ENCODE measurements around the gene OR6F1. TPM values are rescaled to one million over a fixed set of nuclear protein-coding genes. Genes with fewer than 3 reads are reported as not detected.
"Not testable (repeated sequence)": the region's sequence is repeated elsewhere in the genome, so short reads cannot be mapped to it uniquely, and the experiment has no call there.

Gene OR6F1
- total RNA-seq: not detected in 2 replicates
- long read RNA-seq: 0 reads

GRCh38 chr1:247716546-247716945 lies at the start of gene OR6F1:
Gene OR6F1 (minus strand): TSS chr1:247716646. CDS start chr1:247712755, 3,891 bp downstream.
- no peaks in the 10 kb centered on the region for H3K4me1 Mint-ChIP-seq (ENCODE audit: low read depth)
- no peak within 1 kb of the TSS for H3K27ac Mint-ChIP-seq
- TF ChIP-seq, protein P1, sequence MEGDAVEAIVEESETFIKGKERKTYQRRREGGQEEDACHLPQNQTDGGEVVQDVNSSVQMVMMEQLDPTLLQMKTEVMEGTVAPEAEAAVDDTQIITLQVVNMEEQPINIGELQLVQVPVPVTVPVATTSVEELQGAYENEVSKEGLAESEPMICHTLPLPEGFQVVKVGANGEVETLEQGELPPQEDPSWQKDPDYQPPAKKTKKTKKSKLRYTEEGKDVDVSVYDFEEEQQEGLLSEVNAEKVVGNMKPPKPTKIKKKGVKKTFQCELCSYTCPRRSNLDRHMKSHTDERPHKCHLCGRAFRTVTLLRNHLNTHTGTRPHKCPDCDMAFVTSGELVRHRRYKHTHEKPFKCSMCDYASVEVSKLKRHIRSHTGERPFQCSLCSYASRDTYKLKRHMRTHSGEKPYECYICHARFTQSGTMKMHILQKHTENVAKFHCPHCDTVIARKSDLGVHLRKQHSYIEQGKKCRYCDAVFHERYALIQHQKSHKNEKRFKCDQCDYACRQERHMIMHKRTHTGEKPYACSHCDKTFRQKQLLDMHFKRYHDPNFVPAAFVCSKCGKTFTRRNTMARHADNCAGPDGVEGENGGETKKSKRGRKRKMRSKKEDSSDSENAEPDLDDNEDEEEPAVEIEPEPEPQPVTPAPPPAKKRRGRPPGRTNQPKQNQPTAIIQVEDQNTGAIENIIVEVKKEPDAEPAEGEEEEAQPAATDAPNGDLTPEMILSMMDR (IDR thresholded peaks at IDR 0.05; ENCODE audit: unreplicated experiment): no peak
- no peak within 1 kb of the TSS for H3K4me3 Mint-ChIP-seq (ENCODE audit: low read depth)
- H3K36me3 Mint-ChIP-seq (ENCODE audit: insufficient read depth): no peaks in the 10 kb centered on the region
- no peaks in the 10 kb centered on the region for H3K27me3 Mint-ChIP-seq
- no peak for DNase-seq (ENCODE audit: low spot score, unreplicated experiment)
- H3K9me3 Mint-ChIP-seq (ENCODE audit: low read depth): peaks cover 10% of the 10 kb centered on the region

GRCh38 chr1:247760456-247760855 lies 44.0 kb upstream of the OR6F1 start, which contains the start of gene OR1C1:
Gene OR1C1 (minus strand): TSS chr1:247760556. CDS start chr1:247758406, 2,150 bp downstream.
- Mint-ChIP-seq H3K4me3 (ENCODE audit: low read depth) (no peak within 1 kb of the TSS), H3K27me3 (no peaks in the 10 kb centered on the region), H3K4me1 (ENCODE audit: low read depth) (no peaks in the 10 kb centered on the region), H3K9me3 (ENCODE audit: low read depth) (peaks cover 20% of the 10 kb centered on the region), H3K36me3 (ENCODE audit: insufficient read depth) (no peaks in the 10 kb centered on the region), H3K27ac (no peak within 1 kb of the TSS)
- TF ChIP-seq, protein P1 (IDR thresholded peaks at IDR 0.05; ENCODE audit: unreplicated experiment): no peak
- no peak for DNase-seq (ENCODE audit: low spot score, unreplicated experiment)

DNA sequence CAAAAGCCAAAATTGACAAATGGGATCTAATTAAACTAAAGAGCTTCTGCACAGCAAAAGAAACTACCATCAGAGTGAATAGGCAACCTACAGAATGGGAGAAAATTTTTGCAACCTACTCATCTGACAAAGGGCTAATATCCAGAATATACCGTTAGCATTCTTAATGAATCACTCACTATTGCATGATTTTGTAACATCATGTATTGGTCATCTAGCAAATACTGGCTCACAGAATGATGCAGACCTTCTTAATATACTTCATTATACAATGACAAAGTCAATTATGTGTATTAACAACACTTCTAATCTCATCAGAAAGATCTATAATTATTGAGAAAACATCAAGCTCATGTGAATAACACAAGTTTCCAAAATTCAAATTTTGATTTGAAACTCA lies 37.9 kb upstream of the OR6F1 start:
- peaks cover 30% of the 10 kb centered on the region for H3K9me3 Mint-ChIP-seq (ENCODE audit: low read depth)
- H3K27me3 Mint-ChIP-seq; H3K4me1 Mint-ChIP-seq (ENCODE audit: low read depth); H3K27ac Mint-ChIP-seq; H3K36me3 Mint-ChIP-seq (ENCODE audit: insufficient read depth); H3K4me3 Mint-ChIP-seq (ENCODE audit: low read depth); DNase-seq (ENCODE audit: low spot score, unreplicated experiment): not testable (repeated sequence)

- no peaks in the 10 kb centered on the region for H3K36me3 Mint-ChIP-seq (ENCODE audit: insufficient read depth)
- no peak for DNase-seq (ENCODE audit: low spot score, unreplicated experiment)
- H3K27me3 Mint-ChIP-seq: no peaks in the 10 kb centered on the region
- TF ChIP-seq, protein P1 (IDR thresholded peaks at IDR 0.05; ENCODE audit: unreplicated experiment): no peak
- H3K9me3 Mint-ChIP-seq (ENCODE audit: low read depth): peaks cover 21% of the 10 kb centered on the region
- H3K27ac Mint-ChIP-seq: no peak overlapping the region
- no peaks in the 10 kb centered on the region for H3K4me1 Mint-ChIP-seq (ENCODE audit: low read depth)
- H3K4me3 Mint-ChIP-seq (ENCODE audit: low read depth): no peak overlapping the region
These were observed 33.4 kb upstream of the OR6F1 start for GRCh38 chr1:247749870-247750269.

GRCh38 chr1:247748041-247748440 lies 31.6 kb upstream of the OR6F1 start, which contains the start of gene OR14A2:
Gene OR14A2 (minus strand): TSS chr1:247748141.
- peaks cover 25% of the 10 kb centered on the region for H3K9me3 Mint-ChIP-seq (ENCODE audit: low read depth)
- no peak within 1 kb of the TSS for H3K4me3 Mint-ChIP-seq (ENCODE audit: low read depth)
- H3K27ac Mint-ChIP-seq: no peak within 1 kb of the TSS
- TF ChIP-seq, protein P1 (IDR thresholded peaks at IDR 0.05; ENCODE audit: unreplicated experiment): no peak
- H3K4me1 Mint-ChIP-seq (ENCODE audit: low read depth): no peaks in the 10 kb centered on the region
- no peaks in the 10 kb centered on the region for H3K36me3 Mint-ChIP-seq (ENCODE audit: insufficient read depth)
- no peaks in the 10 kb centered on the region for H3K27me3 Mint-ChIP-seq
- no peak for DNase-seq (ENCODE audit: low spot score, unreplicated experiment)

DNA sequence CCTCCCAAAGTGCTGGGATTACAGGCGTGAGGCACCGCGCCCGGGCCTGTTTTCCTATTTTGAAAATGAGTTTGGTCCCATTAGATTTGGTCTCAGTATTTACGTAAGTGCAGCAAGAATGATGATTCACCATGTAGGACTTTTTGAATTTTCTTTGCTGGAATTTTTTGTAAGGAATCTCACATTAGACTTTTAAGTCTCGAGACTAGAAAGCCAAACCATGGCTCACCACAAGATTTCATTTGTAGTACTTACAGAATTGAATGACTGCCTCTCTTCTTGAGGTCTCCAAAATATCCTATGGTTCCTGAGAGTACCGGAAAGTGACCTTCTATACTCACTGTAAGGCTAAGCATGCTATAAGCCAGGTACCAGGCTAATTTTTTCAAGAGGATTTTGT lies 31.2 kb upstream of the OR6F1 start:
- TF ChIP-seq, protein P1 (IDR thresholded peaks at IDR 0.05; ENCODE audit: unreplicated experiment): no peak
- no peaks in the 10 kb centered on the region for H3K4me1 Mint-ChIP-seq (ENCODE audit: low read depth)
- no peak overlapping the region for H3K4me3 Mint-ChIP-seq (ENCODE audit: low read depth)
- no peaks in the 10 kb centered on the region for H3K36me3 Mint-ChIP-seq (ENCODE audit: insufficient read depth)
- H3K27me3 Mint-ChIP-seq: no peaks in the 10 kb centered on the region
- no peak overlapping the region for H3K27ac Mint-ChIP-seq
- peaks cover 25% of the 10 kb centered on the region for H3K9me3 Mint-ChIP-seq (ENCODE audit: low read depth)
- DNase-seq (ENCODE audit: low spot score, unreplicated experiment): no peak
